ENCODE data around the gene OR6Y1.

Gene OR6Y1

DNA sequence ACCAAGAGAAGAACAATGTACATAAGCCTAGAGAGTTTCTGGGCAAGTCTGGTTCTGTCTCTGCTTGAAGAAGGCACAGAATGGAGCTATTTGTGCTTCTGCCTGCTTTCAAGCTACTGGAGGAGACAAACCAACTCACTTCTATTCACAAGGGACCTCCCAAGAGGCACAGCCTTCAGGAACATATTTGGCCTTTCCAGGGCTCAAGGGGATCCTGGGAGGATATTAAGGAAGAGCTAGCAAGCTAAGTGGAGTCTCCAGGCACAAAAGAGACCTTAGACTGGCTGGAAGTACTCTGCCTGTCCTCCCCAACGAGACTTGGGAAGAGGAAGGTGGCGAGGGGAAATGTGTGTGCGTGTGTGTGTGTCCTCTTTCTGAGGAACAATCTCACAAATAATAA, at the start of gene OR6Y1:
Gene OR6Y1, minus strand, starts transcription at position 54 of the 400 bp plus-strand sequence. CDS start 6,300 bp downstream, outside the sequence.
- no peak for DNase-seq (ENCODE audit: low read depth)
- TF ChIP-seq CTCF (IDR thresholded peaks at IDR 0.05; ENCODE audit: insufficient read depth, low read depth, low read length, missing control alignments): no peak
- no peak within 1 kb of the TSS for H3K4me3 ChIP-seq (ENCODE audit: low read length)

DNA sequence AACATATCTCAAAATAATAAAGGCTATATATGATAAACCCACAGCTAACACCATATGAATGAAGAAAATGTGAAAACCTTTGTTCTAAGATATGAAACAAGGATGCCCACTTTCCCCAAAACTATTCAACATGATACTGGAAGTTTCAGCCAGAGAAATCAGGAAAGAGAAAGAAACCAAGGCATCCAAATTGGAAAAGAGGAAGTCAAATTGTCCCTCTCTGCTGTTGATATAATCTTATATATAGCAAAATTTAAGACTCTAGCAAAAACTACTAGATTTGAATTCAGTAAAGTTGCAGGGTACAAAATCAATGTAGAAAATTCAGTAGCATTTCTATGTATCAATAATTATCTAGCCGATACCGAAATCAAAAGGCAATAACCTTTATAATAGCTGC, 46.5 kb upstream of the OR6Y1 start:
- H3K4me3 ChIP-seq (ENCODE audit: low read length): no peak overlapping the region
- no peak for TF ChIP-seq CTCF (IDR thresholded peaks at IDR 0.05; ENCODE audit: insufficient read depth, low read depth, low read length, missing control alignments)
- DNase-seq (ENCODE audit: low read depth): no peak

DNA sequence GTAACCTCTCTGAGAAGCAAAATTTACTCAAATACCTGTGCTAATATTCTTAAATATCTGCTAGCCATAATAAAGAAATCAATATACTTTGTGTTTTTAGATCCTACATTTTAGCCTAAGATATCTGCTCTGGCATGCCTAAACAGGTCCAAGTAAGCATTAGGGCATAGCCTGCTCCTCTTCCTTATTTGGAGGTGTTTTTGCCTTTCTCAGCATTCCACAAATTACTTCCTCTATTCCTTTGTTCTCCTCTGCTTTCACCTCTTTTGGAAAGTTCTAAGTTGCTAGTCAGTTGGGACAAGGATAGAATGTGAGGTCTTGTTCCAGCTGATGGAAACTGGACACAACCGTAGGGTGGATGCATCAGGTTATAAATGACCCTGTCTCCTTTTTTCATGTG, 32.7 kb upstream of the OR6Y1 start:
- no peak overlapping the region for H3K4me3 ChIP-seq (ENCODE audit: low read length)
- DNase-seq (ENCODE audit: low read depth): no peak
- TF ChIP-seq CTCF (IDR thresholded peaks at IDR 0.05; ENCODE audit: insufficient read depth, low read depth, low read length, missing control alignments): no peak

- no peak for TF ChIP-seq CTCF (IDR thresholded peaks at IDR 0.05; ENCODE audit: insufficient read depth, low read depth, low read length, missing control alignments)
- no peak overlapping the region for H3K4me3 ChIP-seq (ENCODE audit: low read length)
- DNase-seq (ENCODE audit: low read depth): peak; percentile 45
These were observed 29.8 kb upstream of the OR6Y1 start for GRCh38 chr1:158583962-158584361.

DNA sequence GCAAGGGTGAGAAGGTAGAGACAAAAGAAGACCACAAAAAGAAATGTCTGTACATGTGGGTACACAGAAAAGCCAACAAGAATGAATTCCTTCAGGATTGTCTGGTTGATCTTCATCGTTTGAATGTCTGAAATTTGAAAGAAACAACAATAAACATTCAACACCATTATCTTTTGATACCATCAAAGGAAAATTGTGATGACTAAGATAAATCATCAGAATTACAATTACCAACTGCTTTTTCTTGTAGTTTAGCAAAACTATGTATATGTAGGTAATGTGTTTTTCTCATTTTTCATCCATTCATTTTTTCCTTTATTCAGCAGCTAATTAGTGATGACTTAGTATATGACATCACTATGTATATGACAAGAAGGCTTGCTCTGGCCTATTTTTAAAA, 25.5 kb upstream of the OR6Y1 start, which contains the start of gene OR10X1:
Gene OR10X1, minus strand, starts transcription at position 167 of the 400 bp plus-strand sequence. Its CDS starts 0 bp downstream, at position 167.
- H3K4me3 ChIP-seq (ENCODE audit: low read length): no peak within 1 kb of the TSS
- DNase-seq (ENCODE audit: low read depth): no peak
- TF ChIP-seq CTCF (IDR thresholded peaks at IDR 0.05; ENCODE audit: insufficient read depth, low read depth, low read length, missing control alignments): no peak

DNA sequence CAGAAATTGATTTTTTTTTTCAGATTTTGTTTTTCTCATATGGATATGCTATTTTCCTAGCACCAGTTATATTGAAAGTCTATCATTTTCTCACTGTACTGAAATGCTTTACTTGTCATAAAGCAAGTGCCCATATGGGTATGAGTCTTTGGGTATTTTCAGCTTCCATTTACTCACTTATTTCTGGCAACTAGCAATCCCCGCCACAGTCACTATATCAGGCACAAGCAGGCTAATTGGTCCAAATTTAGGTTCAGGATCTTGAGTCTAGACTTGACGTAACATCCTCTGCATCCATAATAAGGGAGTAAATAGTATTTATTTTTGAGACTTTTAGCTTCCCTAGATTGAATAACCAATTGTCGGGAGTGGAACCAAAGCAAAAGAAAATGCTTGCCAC, 23.4 kb upstream of the OR6Y1 start:
- no peak for TF ChIP-seq CTCF (IDR thresholded peaks at IDR 0.05; ENCODE audit: insufficient read depth, low read depth, low read length, missing control alignments)
- no peak for DNase-seq (ENCODE audit: low read depth)
- no peak overlapping the region for H3K4me3 ChIP-seq (ENCODE audit: low read length)

DNA sequence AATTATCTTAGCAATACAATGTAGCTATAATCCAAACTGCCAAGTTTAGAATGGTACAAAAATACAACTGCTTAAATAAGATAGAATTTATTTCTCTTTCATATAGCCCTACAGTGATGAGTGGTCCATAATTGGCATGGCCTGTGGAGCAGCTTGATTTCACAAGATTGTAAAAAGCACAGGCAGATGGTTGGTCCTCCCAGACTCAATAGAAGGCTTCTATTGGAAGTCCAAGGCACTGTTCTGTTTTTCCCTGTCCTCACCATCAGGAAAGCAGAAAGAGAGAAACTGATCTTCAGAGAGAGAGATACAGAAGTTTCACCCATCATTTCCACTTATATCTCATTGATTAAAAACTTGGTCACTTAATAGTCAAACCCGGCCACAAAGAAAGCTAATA, 18.0 kb upstream of the OR6Y1 start:
- TF ChIP-seq CTCF (IDR thresholded peaks at IDR 0.05; ENCODE audit: insufficient read depth, low read depth, low read length, missing control alignments): no peak
- no peak for DNase-seq (ENCODE audit: low read depth)
- no peak overlapping the region for H3K4me3 ChIP-seq (ENCODE audit: low read length)

Data from epithelial cell of esophagus (primary cell).